Left ventricle myocardium inferior (tissue), 1 donor: ENCODE measurements around the gene BACH1. TPM values are rescaled to one million over a fixed set of nuclear protein-coding genes. Genes with fewer than 3 reads are reported as not detected.
A peak's percentile ranks its signal among the peaks of the same experiment; 100 is the strongest.

Experiments
- DNase-seq: peaks from one replicate; pipeline ENCODE4 v3.0.0-alpha.2; 2020
- H3K27ac ChIP-seq: fragments of 200-600 bp; replicated peaks from 2 replicates; pipeline ENCODE4 v1.8.0; 2021
- H3K27me3 ChIP-seq: fragments of 200-600 bp; 2 replicates; pipeline ENCODE4 v1.8.0; 2021; ENCODE audit warnings: low read depth
- H3K36me3 ChIP-seq: fragments of 200-600 bp; 2 replicates; pipeline ENCODE4 v1.8.0; 2021
- H3K4me1 ChIP-seq: fragments of 200-600 bp; 2 replicates; pipeline ENCODE4 v1.8.0; 2021
- H3K4me3 ChIP-seq: fragments of 200-600 bp; 2 replicates; pipeline ENCODE4 v1.8.0; 2021; ENCODE audit warnings: mild to moderate bottlenecking, moderate library complexity
- H3K9me3 ChIP-seq: fragments of 200-600 bp; replicated peaks from 2 replicates; pipeline ENCODE4 v1.8.0; 2021
- intact Hi-C: fragments of 100-400 bp; cut with micrococcal nuclease; formaldehyde crosslinking; loops from one replicate; pipeline ENCODE4 v1.11.0; 2022
- total RNA-seq: library from RNA; stranded (reverse); fragmentation: NEBNext Ultra II Directional; extraction: Animal tissue kit (Norgen Biotek cat#: 25700); gene quantifications from one replicate; pipeline ENCODE4 v1.2.1, GENCODE V29; 2021
- TF ChIP-seq, protein P1 (sequence below): fragments of 200-600 bp; IDR thresholded peaks from 2 replicates; pipeline ENCODE4 v1.8.0; 2021; ENCODE audit warnings: antibody characterized with exemption, mild to moderate bottlenecking, borderline replicate concordance
- donor health status: DM: no; HTN: yes; CAD: no; lungs with severe emphysema.

BACH1 gene
- total RNA-seq, 1 donor from 2014 or later = 38.3 TPM

DNA sequence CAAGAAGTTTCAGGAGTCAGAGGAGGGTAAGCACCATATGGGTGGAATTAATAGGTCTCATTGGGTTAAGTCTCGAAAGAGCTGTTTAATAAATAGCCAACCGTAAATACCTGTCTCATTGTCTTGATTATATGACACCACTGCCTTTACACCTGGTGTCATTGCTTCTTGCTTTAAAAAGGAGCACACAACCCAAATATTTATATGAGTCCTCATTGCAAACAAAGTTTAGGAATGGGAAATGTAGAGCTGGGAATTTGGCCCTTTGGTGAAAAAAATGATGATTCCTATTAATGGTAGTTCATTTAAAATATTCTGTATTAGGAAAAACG, 2.1 kb downstream of the BACH1 start:
- peaks cover 78% of the 10 kb centered on the region for H3K4me1 ChIP-seq
- H3K9me3 ChIP-seq = no peaks in the 10 kb centered on the region
- H3K27me3 ChIP-seq = no peaks in the 10 kb centered on the region
- H3K27ac ChIP-seq = peak overlapping the region; percentile 95
- peak overlapping the region; percentile 85 for H3K4me3 ChIP-seq
- intact Hi-C loops = no loop called here
- DNase-seq = no peak
- TF ChIP-seq, protein P1, sequence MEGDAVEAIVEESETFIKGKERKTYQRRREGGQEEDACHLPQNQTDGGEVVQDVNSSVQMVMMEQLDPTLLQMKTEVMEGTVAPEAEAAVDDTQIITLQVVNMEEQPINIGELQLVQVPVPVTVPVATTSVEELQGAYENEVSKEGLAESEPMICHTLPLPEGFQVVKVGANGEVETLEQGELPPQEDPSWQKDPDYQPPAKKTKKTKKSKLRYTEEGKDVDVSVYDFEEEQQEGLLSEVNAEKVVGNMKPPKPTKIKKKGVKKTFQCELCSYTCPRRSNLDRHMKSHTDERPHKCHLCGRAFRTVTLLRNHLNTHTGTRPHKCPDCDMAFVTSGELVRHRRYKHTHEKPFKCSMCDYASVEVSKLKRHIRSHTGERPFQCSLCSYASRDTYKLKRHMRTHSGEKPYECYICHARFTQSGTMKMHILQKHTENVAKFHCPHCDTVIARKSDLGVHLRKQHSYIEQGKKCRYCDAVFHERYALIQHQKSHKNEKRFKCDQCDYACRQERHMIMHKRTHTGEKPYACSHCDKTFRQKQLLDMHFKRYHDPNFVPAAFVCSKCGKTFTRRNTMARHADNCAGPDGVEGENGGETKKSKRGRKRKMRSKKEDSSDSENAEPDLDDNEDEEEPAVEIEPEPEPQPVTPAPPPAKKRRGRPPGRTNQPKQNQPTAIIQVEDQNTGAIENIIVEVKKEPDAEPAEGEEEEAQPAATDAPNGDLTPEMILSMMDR = no peak
- no peaks in the 10 kb centered on the region for H3K36me3 ChIP-seq

DNA sequence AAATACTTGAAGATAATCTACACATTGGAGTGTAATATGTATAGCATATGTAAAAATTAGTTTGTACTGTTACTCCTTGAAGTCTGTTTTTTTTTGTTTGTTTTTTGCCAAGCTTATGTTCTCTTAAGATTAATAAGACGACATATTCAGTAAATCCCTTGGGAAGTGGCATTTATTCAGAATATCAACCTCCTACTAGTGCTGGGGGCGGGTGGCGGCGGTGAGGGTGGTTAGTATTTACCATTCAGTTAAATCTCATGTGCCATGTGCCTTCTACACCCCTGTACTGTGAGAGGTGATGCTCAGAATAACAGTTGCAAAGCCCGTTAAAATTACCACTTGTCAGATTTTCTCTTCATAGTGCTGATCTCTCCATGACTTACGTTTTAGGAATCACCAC, 3.0 kb downstream of the BACH1 start:
- H3K27ac ChIP-seq = no peak overlapping the region
- DNase-seq = no peak
- H3K36me3 ChIP-seq = no peaks in the 10 kb centered on the region
- no peaks in the 10 kb centered on the region for H3K9me3 ChIP-seq
- TF ChIP-seq, protein P1 = no peak
- intact Hi-C loops = no loop called here
- H3K27me3 ChIP-seq = no peaks in the 10 kb centered on the region
- peaks cover 85% of the 10 kb centered on the region for H3K4me1 ChIP-seq
- peak overlapping the region; percentile 85 for H3K4me3 ChIP-seq

DNA sequence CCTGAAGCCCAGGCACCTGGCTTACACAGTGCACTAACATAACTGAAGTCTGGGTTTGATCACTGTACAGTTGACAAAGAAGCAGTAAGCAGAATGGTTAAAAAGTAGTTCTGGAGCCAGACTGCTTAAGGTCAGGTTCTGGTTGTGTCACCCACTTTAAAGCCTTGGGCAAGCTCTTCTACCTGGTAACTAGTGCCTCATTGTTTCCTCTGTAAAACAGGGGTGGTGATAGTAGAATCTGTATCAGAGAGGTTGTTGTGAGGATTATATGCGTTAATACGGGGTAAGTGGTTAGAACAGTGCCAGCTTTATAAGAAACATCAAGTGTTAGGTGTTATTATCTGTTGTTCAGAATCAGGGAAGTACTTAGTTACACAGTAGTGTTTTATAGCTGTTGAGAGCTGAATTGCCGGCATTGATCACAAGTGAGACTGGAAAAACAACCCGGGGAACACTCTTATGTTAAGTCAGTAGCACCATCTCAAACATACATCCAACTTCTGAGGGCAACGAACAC, 3.7 kb downstream of the BACH1 start:
- no peaks in the 10 kb centered on the region for H3K9me3 ChIP-seq
- no peaks in the 10 kb centered on the region for H3K36me3 ChIP-seq
- TF ChIP-seq, protein P1 = no peak
- no peaks in the 10 kb centered on the region for H3K27me3 ChIP-seq
- peak overlapping the region; percentile 7 for H3K27ac ChIP-seq
- intact Hi-C loops = no loop called here
- peak overlapping the region; percentile 85 for H3K4me3 ChIP-seq
- DNase-seq = no peak
- peaks cover 92% of the 10 kb centered on the region for H3K4me1 ChIP-seq

DNA sequence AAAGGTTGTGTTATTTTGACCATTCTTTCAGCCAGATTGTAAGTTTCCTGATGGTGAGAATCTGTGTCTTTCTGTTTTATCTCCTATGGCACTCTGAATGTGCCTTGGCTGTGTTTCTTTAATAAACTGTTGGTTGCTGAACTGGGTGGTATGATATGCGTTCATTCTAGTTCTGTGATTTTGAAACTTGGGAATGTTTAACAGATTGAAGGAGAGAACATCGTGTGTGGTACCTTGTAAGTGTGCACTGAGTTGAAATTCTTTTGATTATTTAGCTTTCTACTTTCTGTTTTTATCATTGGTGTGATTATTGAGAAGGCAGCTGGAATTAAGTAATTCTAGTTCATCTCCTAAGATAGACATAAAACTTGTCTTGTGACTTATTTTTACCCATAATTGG, 4.6 kb downstream of the BACH1 start:
- H3K9me3 ChIP-seq = no peaks in the 10 kb centered on the region
- H3K4me1 ChIP-seq = peaks cover 95% of the 10 kb centered on the region
- no peak for DNase-seq
- TF ChIP-seq, protein P1 = no peak
- no peaks in the 10 kb centered on the region for H3K36me3 ChIP-seq
- no peak overlapping the region for H3K4me3 ChIP-seq
- no peaks in the 10 kb centered on the region for H3K27me3 ChIP-seq
- H3K27ac ChIP-seq = peak overlapping the region; percentile 7
- intact Hi-C loops = no loop called here

DNA sequence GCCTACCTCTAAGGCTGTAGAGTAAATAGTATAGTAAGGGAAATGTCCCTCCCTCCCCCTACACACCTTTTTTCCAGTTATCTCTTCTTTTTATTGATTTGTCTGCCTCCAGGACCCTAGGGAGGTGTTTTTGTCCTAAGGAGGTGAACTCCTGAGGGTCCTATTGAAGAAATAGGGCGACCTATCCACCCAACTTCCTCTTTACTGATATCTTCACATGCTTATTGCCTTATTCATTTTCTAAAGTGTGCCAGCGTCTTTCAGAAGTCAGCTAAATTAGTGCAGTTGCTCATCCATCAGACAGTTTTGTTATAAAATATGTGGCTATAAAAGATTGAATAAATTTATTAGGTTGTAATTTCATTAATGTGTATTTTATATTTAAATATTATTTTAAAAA, 5.9 kb downstream of the BACH1 start:
- H3K36me3 ChIP-seq = no peaks in the 10 kb centered on the region
- intact Hi-C loops = no loop called here
- DNase-seq = no peak
- TF ChIP-seq, protein P1 = no peak
- peaks cover 85% of the 10 kb centered on the region for H3K4me1 ChIP-seq
- H3K27me3 ChIP-seq = no peaks in the 10 kb centered on the region
- H3K27ac ChIP-seq = peak overlapping the region; percentile 32
- H3K4me3 ChIP-seq = no peak overlapping the region
- no peaks in the 10 kb centered on the region for H3K9me3 ChIP-seq

DNA sequence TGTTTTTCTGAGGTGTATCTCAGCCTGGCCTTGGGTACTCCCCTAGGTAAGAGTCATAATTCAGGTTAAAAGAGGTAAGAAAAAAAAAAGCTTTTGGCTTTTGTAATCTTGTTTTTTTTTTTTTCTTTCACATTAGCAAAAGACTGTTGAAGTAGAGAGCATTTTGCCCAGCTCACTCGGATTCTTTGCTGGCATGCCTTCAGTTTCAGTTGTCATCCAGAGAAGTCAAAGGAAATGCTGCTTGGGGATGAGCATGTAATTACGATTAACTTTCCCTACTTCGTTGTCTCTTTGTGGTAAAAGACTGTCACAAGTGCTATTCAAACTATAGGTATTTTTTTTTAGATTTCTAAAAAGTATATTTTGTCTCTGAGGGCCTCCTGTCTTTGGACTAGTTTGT, 6.3 kb downstream of the BACH1 start:
- no peak for DNase-seq
- Histone ChIP-seq H3K9me3 (no peaks in the 10 kb centered on the region), H3K27me3 (no peaks in the 10 kb centered on the region), H3K36me3 (no peaks in the 10 kb centered on the region), H3K4me1 (peaks cover 80% of the 10 kb centered on the region), H3K4me3 (no peak overlapping the region), H3K27ac (no peak overlapping the region)
- intact Hi-C loops = no loop called here
- TF ChIP-seq, protein P1 = no peak
